ENCODE results near the gene ABL1.

Gene ABL1

DNA sequence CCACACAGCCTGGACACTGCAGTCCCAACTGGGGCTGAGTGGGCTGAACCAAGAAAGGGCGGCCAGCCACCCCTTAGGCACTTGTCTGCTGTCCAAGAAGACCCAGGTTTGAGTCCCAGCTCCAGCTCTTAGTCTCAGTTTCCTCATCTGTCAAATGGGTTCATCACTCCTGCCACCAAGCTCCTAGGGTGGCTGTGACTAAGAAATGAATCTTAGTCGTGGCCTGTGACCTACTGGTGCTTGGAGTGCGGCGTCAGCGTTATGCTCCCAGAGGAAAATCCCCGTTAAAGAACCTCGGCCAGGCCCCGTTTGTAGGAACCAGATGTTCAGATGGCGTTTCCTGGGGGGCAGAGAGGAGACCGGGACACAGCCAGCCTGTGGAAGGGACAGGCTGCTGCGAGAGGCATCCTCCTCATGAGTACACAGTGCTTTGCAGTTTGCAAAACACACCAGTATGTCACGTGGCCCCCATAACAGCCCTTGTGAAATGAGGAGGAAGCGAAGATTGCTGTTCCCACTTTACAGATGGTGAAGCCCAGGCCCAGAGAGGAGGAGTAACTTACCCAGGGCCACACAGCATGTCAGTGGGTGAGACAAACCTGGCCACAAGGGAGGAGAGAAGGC, 100.7 kb downstream of the ABL1 start:
- no peak for DNase-seq

DNA sequence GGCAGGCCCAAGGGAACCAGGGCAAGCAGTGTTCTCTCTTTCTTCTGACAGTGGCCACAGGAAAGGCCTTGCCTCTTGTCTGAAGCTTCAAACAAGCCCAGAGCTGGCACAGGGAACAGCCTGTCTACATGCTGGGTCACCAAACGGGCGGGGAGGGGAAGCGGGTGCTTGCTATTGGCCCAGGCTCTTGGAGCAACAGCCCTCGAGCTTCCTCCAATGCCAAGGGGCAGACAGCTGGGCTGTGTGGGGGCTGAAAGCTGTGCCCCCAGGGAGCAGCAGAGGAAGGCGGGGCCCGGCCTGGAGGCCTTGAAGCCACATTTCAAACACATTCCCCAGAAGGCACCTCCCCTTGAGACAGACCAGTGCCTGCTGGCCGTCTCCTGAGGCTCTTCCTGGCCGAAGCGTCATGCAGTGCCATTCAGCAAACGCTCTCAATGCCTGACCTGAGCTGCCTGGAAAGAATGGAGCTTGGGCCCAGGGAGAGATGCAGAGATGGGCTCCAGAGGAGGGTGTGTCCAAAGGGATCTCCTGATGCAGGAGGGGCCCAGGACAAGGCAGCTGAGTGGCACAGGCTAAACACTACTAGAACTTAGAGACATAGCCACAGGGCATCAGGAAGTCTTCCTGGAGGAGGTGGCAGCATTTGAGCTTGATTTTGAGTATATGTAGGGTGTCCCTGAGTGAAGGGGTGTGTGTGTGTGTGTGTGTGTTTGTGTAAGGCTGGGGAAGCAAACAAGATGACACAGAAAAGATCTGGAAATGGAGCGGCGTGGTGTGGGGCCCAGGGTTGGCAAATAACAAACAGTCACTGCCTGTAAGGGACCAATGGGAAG, 101.4 kb downstream of the ABL1 start:
- DNase-seq, result peak; percentile 79
